H54 (cell line): Measurements from ENCODE around the gene KCNS1.

Experiments used
- DNase-seq: peaks from one replicate; pipeline ENCODE4 v3.0.0; 2011; ENCODE audit warnings: low spot score, mixed read lengths; ENCODE audit not compliant: insufficient read length
- FAIRE-seq: peaks from 3 replicates; lab custom pipeline; 2011; peaks lifted over from hg19 to GRCh38; lab: Jason Lieb, UNC
- POLR2A ChIP-seq: IDR thresholded peaks from 2 replicates; pipeline ENCODE4 v1.6.1; 2011; ENCODE audit warnings: low read depth, mild to moderate bottlenecking, low read length

Gene KCNS1

GRCh38 chr20:45114465-45115385 lies 13.8 kb upstream of the KCNS1 start, which contains the start of gene WFDC5:
Gene WFDC5, minus strand, starts transcription at chr20:45115174. Its CDS starts 91 bp downstream, at chr20:45115083.
- FAIRE-seq (no peak), DNase-seq (no peak)
- no peak for TF ChIP-seq POLR2A

- no peak for TF ChIP-seq POLR2A
- FAIRE-seq = no peak
Observed at GRCh38 chr20:45113865-45114264, 12.9 kb upstream of the KCNS1 start.

GRCh38 chr20:45112754-45113153 lies 11.8 kb upstream of the KCNS1 start:
- TF ChIP-seq POLR2A = no peak

More at GRCh38 chr20:45113865-45114264, 12.9 kb upstream of the KCNS1 start:
- no peak for DNase-seq

GRCh38 chr20:45111799-45112471 lies 11.0 kb upstream of the KCNS1 start:
- TF ChIP-seq POLR2A = no peak
- FAIRE-seq = no peak
- DNase-seq = no peak

More at GRCh38 chr20:45112754-45113153, 11.8 kb upstream of the KCNS1 start:
- no peak for FAIRE-seq
- DNase-seq = no peak

- no peak for FAIRE-seq
- no peak for DNase-seq
- TF ChIP-seq POLR2A = no peak
Observed at GRCh38 chr20:45111285-45111684, 10.4 kb upstream of the KCNS1 start.

- TF ChIP-seq POLR2A = no peak
- DNase-seq (no peak), FAIRE-seq (no peak)
Observed at GRCh38 chr20:45110301-45110700, 9.4 kb upstream of the KCNS1 start.

- DNase-seq (no peak), FAIRE-seq (no peak)
- no peak for TF ChIP-seq POLR2A
Observed at GRCh38 chr20:45109634-45110033, 8.7 kb upstream of the KCNS1 start.

GRCh38 chr20:45105317-45105716 lies 4.4 kb upstream of the KCNS1 start:
- TF ChIP-seq POLR2A = no peak
- FAIRE-seq = no peak
- no peak for DNase-seq

- TF ChIP-seq POLR2A = no peak
- DNase-seq (peak; percentile 91), FAIRE-seq (no peak)
Observed at GRCh38 chr20:45104786-45105185, 3.9 kb upstream of the KCNS1 start.

GRCh38 chr20:45103072-45103471 lies 2.1 kb upstream of the KCNS1 start:
- FAIRE-seq = no peak
- DNase-seq = no peak
- no peak for TF ChIP-seq POLR2A

GRCh38 chr20:45101333-45101850 lies 465 bp upstream of the KCNS1 start:
- no peak for FAIRE-seq
- TF ChIP-seq POLR2A = no peak
- no peak for DNase-seq

GRCh38 chr20:45098103-45098773 lies 2.7 kb downstream of the KCNS1 start:
- no peak for TF ChIP-seq POLR2A
- FAIRE-seq (no peak), DNase-seq (no peak)

GRCh38 chr20:45097485-45098102 lies 3.3 kb downstream of the KCNS1 start:
- no peak for TF ChIP-seq POLR2A
- DNase-seq = no peak
- FAIRE-seq = no peak

- FAIRE-seq (no peak), DNase-seq (no peak)
- no peak for TF ChIP-seq POLR2A
Observed at GRCh38 chr20:45096781-45097180, 4.1 kb downstream of the KCNS1 start.
